HepG2 (cell line): ENCODE measurements around the gene PTPRC. TPM values are rescaled to one million over a fixed set of nuclear protein-coding genes. Genes with fewer than 3 reads are reported as not detected.

Experiments used
- ATAC-seq: fragments of 200-7000 bp; cut with Tn5 transposase; 3 replicates; pipeline ENCODE4 v1.9.1; 2020; ENCODE audit warnings: mild to moderate bottlenecking, moderate library complexity
- BruUV-seq: library from RNA; stranded (reverse); fragments of 400-500 nt; replicated peaks from 2 replicates; lab custom pipeline; 2021; lab: Mats Ljungman, UMichigan
- CTCF ChIA-PET: fragments of 300-600 bp; formaldehyde crosslinking; extraction: SDS; loops from one replicate; lab custom pipeline; 2021; ENCODE audit warnings: low total read pairs, inconsistent platforms, low intra/inter-chr PET ratio; lab: Yijun Ruan, JAX
- POLR2A ChIA-PET: fragments of 350-600 bp; sonication (Branson Sonifier 250); formaldehyde crosslinking; loops from one replicate; lab custom pipeline; 2020; ENCODE audit warnings: antibody characterized with exemption, inconsistent platforms; lab: Yijun Ruan, JAX
- DNase-seq: peaks from one replicate; pipeline ENCODE4 v3.0.0-alpha.2; 2015; ENCODE audit warnings: low spot score
- FAIRE-seq: peaks from 3 replicates; lab custom pipeline; 2011; peaks lifted over from hg19 to GRCh38; lab: Jason Lieb, UNC
- H2AFZ ChIP-seq: one replicate; pipeline ENCODE4 v1.6.1; 2011; ENCODE audit warnings: low read length, inconsistent platforms
- H3K27ac ChIP-seq: fragments of 300-600 bp; 3 replicates; pipeline ENCODE4 v1.8.0; 2011; ENCODE audit warnings: mixed run types, mild to moderate bottlenecking, mixed read lengths, low read length, inconsistent platforms; ENCODE audit not compliant: insufficient read depth; ENCODE audit errors: extremely low read length
- H3K27me3 ChIP-seq, 2 experiments: fragments of 200-600 bp in 1 of 2; 2 replicates in 1 of 2; 3 replicates in 1 of 2; pipeline versions ENCODE4 v1.6.0 to v1.8.0; 2011; ENCODE audit warnings: low read length in 2 of 2, mild to moderate bottlenecking in 2 of 2, moderate library complexity in 2 of 2, inconsistent platforms in 1 of 2; ENCODE audit not compliant: insufficient read depth in 2 of 2, control insufficient read depth in 1 of 2
- H3K36me3 ChIP-seq, 2 experiments: fragments of 200-600 bp in 1 of 2; replicated peaks in 1 of 2; 2 replicates in 1 of 2; 3 replicates in 1 of 2; pipeline versions ENCODE4 v1.5.1 to v1.8.0; 2011; ENCODE audit warnings: low read length in 2 of 2, inconsistent platforms in 1 of 2; ENCODE audit not compliant: insufficient read depth in 2 of 2, control insufficient read depth in 1 of 2
- H3K4me1 ChIP-seq: 2 replicates; pipeline ENCODE4 v1.5.1; 2012; ENCODE audit warnings: low read length, inconsistent platforms; ENCODE audit not compliant: insufficient read depth
- H3K4me2 ChIP-seq: 2 replicates; pipeline ENCODE4 v1.6.0; 2011; ENCODE audit warnings: low read depth, low read length, inconsistent platforms
- H3K4me3 ChIP-seq, 3 experiments: fragments of 200-600 bp in 1 of 3; sonication (generic), shearing (Covaris generic) in 1 of 3; replicated peaks in 1 of 3; 2 replicates each; pipeline ENCODE4 v1.5.1; 2011 to 2016; ENCODE audit warnings: low read length in 3 of 3, inconsistent platforms in 2 of 3, low read depth in 2 of 3, mild to moderate bottlenecking in 2 of 3, control low read depth in 1 of 3, mixed read lengths in 1 of 3; ENCODE audit not compliant: insufficient read depth in 1 of 3
- H3K79me2 ChIP-seq: one replicate; pipeline ENCODE4 v1.6.1; 2011; ENCODE audit warnings: low read length, inconsistent platforms; ENCODE audit not compliant: insufficient read depth
- H3K9ac ChIP-seq: 2 replicates; pipeline ENCODE4 v1.6.0; 2011; ENCODE audit warnings: mild to moderate bottlenecking, low read depth, low read length, inconsistent platforms; ENCODE audit not compliant: insufficient read depth
- H3K9me3 ChIP-seq: 2 replicates; pipeline ENCODE4 v1.5.1; 2012; ENCODE audit warnings: mild to moderate bottlenecking, low read length
- H4K20me1 ChIP-seq: 2 replicates; pipeline ENCODE4 v1.6.0; 2011; ENCODE audit warnings: inconsistent platforms, mild to moderate bottlenecking, low read length, moderate library complexity; ENCODE audit not compliant: insufficient read depth
- CENPX ChIP-seq: sonication (generic); formaldehyde crosslinking; IDR thresholded peaks from 2 replicates; pipeline ENCODE4 v1.9.0; 2021; ENCODE audit warnings: mild to moderate bottlenecking, missing genetic modification reagents, moderate library complexity
- HNRNPL ChIP-seq: fragments of 200-400 bp; formaldehyde crosslinking; IDR thresholded peaks from 2 replicates; pipeline ENCODE4 v1.6.1; 2017; ENCODE audit warnings: mild to moderate bottlenecking, low read depth, low read length
- KLF15 ChIP-seq: sonication (generic); formaldehyde crosslinking; IDR thresholded peaks from 2 replicates; pipeline ENCODE4 v1.8.1; 2023; ENCODE audit warnings: borderline replicate concordance, mild to moderate bottlenecking, inconsistent platforms, missing genetic modification reagents, mixed read lengths
- MIER3 ChIP-seq: IDR thresholded peaks from 2 replicates; pipeline ENCODE4 v1.6.1; 2016; ENCODE audit warnings: missing compliant biosample characterization, borderline replicate concordance
- SALL1 ChIP-seq: sonication (generic); formaldehyde crosslinking; IDR thresholded peaks from 2 replicates; pipeline ENCODE4 v1.8.0; 2022; ENCODE audit warnings: mild to moderate bottlenecking, missing genetic modification reagents
- ZBTB20 ChIP-seq: sonication (generic); formaldehyde crosslinking; IDR thresholded peaks from 2 replicates; pipeline ENCODE4 v1.8.1; 2023; ENCODE audit warnings: missing genetic modification reagents, low read depth, mild to moderate bottlenecking, borderline replicate concordance
- ZNF121 ChIP-seq: sonication (generic); formaldehyde crosslinking; IDR thresholded peaks from 2 replicates; pipeline ENCODE4 v1.5.0; 2020; ENCODE audit warnings: mild to moderate bottlenecking, missing genetic modification reagents
- ZNF264 ChIP-seq: sonication (generic); formaldehyde crosslinking; IDR thresholded peaks from 2 replicates; pipeline ENCODE4 v1.4.0; 2020; ENCODE audit warnings: missing genetic modification reagents
- WGBS: methylation state at CpG from one replicate; pipeline ENCODE4 v1.1.6; 2017; ENCODE audit warnings: low lambda C conversion rate; 5-methylcytosine and 5-hydroxymethylcytosine counted together
- in situ Hi-C: cut with HindIII; loops from 2 replicates; pipeline ENCODE4 v1.10.0; 2017; ENCODE audit warnings: low pct_unique_long_range_greater_than_20kb; ENCODE audit not compliant: extremely low pct_ligation_motif_present
- intact Hi-C: fragments of 100-400 bp; cut with micrococcal nuclease; formaldehyde crosslinking; loops from one replicate; pipeline ENCODE4 v1.10.0; 2022; ENCODE audit not compliant: unreplicated experiment
- polyA plus RNA-seq, 8 experiments: library from polyadenylated mRNA; depleted of rRNA in 3 of 8; stranded (reverse) in 7 of 8; unstranded in 1 of 8; fragments of >200 nt; fragmentation: Illumina TruSeq in 4 of 8; extraction: Trizol in 4 of 8; gene quantifications; 2 replicates each; pipeline versions ENCODE4 v1.2.1 to v1.2.3, GENCODE V29; 2011 to 2016; ENCODE audit warnings: low read depth in 4 of 8, missing spikeins in 1 of 8, mixed read lengths in 1 of 8; ENCODE audit not compliant: insufficient read depth in 1 of 8
- total RNA-seq, 5 experiments: library from RNA; depleted of rRNA; stranded (reverse); fragments of >200 nt; fragmentation: Illumina TruSeq; extraction: Trizol; gene quantifications; 2 replicates each; pipeline ENCODE4 v1.2.3, GENCODE V29; 2016; ENCODE audit warnings: low read depth in 1 of 5
- TF ChIP-seq, protein P1 (sequence below): sonication (generic); formaldehyde crosslinking; IDR thresholded peaks from 2 replicates; pipeline ENCODE4 v1.5.0; 2020; ENCODE audit warnings: mild to moderate bottlenecking, missing genetic modification reagents, borderline replicate concordance
- TF ChIP-seq, protein P2 (sequence below): sonication (generic); formaldehyde crosslinking; IDR thresholded peaks from 2 replicates; pipeline ENCODE4 v1.9.0; 2021; ENCODE audit warnings: missing genetic modification reagents, borderline replicate concordance
- TF ChIP-seq, protein P3 (sequence below): IDR thresholded peaks from 2 replicates; pipeline ENCODE4 v1.6.1; 2016; ENCODE audit warnings: low read depth

The PTPRC gene
- total and polyA plus RNA-seq, 2 of the 13 experiments (the other 11 are each of a cell fraction or from before 2014, with no cell fraction given) = not detected

DNA sequence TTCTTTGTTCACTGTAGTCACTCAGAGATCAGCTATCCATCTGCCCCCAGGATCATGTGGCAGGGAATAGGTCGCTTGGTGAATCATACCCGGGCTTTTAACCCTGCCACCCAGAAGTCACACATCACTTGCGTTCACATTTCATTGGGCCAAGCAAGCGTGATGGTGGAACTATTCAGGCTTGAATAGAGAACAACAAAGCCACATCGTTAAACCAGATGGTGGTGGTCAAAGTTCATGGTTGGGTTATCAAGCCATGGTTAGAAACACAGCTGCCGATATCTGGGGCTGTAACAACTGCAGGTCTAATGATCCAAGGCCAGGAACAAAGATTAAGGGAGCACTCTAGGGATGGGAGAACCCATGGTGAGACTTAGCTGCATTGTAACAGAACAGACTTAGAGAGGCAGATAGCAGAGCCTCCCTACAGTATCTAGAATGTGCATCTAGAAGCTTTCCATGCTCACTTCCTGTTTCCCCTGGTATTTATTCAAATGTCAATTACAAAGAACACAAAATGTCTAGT lies 40.0 kb upstream of the PTPRC start (continued):
- no peak for TF ChIP-seq KLF15 (CRISPR knock-in tag)

DNA sequence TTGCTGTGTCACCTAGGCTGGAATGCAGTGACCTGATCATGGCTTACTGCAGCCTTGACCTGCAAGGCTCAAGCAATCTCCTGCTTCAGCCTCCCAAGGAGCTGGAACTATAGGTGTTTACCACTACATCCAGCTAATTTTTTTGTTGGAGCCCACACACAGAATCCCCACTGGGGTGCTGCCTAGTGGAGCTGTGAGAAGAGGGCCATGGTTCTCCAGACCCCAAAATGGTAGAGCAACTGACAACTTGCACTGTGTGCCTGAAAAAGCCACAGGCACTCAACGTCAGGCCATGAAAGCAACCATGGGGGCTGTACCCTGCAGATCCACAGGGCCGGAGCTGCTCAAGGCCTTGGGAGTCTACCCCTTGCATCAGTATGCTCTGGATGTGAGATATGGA lies 39.1 kb upstream of the PTPRC start:
- no TSS peak for BruUV-seq
- no peaks in the 10 kb centered on the region for H3K79me2 ChIP-seq
- POLR2A ChIA-PET = no interaction called here
- H3K9me3 ChIP-seq = no peaks in the 10 kb centered on the region
- intact Hi-C loops = no loop called here
- no peak overlapping the region for H3K27ac ChIP-seq
- ATAC-seq (no peak), DNase-seq (no peak), FAIRE-seq (no peak)
- H3K36me3 ChIP-seq = no peaks in the 10 kb centered on the region
- CTCF ChIA-PET = no interaction called here
- no peak overlapping the region for H3K4me2 ChIP-seq
- H3K9ac ChIP-seq = no peak overlapping the region
- in situ Hi-C loops = no loop called here
- H4K20me1 ChIP-seq = no peaks in the 10 kb centered on the region
- no peaks in the 10 kb centered on the region for H3K27me3 ChIP-seq
- H2AFZ ChIP-seq = no peak overlapping the region
- WGBS = 0% methylated on average over 1 of the region's 2 CpGs
- H3K4me1 ChIP-seq = no peaks in the 10 kb centered on the region
- H3K4me3 ChIP-seq = no peak overlapping the region
- TF ChIP-seq ZNF264 (CRISPR knock-in tag) (no peak), HNRNPL (no peak), SALL1 (CRISPR knock-in tag) (no peak), ZNF121 (CRISPR knock-in tag) (no peak), MIER3 (CRISPR knock-in tag) (no peak), ZBTB20 (no peak), CENPX (no peak)
- TF ChIP-seq, protein P1, sequence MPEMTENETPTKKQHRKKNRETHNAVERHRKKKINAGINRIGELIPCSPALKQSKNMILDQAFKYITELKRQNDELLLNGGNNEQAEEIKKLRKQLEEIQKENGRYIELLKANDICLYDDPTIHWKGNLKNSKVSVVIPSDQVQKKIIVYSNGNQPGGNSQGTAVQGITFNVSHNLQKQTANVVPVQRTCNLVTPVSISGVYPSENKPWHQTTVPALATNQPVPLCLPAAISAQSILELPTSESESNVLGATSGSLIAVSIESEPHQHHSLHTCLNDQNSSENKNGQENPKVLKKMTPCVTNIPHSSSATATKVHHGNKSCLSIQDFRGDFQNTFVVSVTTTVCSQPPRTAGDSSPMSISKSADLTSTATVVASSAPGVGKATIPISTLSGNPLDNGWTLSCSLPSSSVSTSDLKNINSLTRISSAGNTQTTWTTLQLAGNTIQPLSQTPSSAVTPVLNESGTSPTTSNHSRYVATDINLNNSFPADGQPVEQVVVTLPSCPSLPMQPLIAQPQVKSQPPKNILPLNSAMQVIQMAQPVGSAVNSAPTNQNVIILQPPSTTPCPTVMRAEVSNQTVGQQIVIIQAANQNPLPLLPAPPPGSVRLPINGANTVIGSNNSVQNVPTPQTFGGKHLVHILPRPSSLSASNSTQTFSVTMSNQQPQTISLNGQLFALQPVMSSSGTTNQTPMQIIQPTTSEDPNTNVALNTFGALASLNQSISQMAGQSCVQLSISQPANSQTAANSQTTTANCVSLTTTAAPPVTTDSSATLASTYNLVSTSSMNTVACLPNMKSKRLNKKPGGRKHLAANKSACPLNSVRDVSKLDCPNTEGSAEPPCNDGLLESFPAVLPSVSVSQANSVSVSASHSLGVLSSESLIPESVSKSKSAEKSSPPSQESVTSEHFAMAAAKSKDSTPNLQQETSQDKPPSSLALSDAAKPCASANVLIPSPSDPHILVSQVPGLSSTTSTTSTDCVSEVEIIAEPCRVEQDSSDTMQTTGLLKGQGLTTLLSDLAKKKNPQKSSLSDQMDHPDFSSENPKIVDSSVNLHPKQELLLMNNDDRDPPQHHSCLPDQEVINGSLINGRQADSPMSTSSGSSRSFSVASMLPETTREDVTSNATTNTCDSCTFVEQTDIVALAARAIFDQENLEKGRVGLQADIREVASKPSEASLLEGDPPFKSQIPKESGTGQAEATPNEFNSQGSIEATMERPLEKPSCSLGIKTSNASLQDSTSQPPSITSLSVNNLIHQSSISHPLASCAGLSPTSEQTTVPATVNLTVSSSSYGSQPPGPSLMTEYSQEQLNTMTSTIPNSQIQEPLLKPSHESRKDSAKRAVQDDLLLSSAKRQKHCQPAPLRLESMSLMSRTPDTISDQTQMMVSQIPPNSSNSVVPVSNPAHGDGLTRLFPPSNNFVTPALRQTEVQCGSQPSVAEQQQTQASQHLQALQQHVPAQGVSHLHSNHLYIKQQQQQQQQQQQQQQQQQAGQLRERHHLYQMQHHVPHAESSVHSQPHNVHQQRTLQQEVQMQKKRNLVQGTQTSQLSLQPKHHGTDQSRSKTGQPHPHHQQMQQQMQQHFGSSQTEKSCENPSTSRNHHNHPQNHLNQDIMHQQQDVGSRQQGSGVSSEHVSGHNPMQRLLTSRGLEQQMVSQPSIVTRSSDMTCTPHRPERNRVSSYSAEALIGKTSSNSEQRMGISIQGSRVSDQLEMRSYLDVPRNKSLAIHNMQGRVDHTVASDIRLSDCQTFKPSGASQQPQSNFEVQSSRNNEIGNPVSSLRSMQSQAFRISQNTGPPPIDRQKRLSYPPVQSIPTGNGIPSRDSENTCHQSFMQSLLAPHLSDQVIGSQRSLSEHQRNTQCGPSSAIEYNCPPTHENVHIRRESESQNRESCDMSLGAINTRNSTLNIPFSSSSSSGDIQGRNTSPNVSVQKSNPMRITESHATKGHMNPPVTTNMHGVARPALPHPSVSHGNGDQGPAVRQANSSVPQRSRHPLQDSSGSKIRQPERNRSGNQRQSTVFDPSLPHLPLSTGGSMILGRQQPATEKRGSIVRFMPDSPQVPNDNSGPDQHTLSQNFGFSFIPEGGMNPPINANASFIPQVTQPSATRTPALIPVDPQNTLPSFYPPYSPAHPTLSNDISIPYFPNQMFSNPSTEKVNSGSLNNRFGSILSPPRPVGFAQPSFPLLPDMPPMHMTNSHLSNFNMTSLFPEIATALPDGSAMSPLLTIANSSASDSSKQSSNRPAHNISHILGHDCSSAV (CRISPR knock-in tag) = no peak
- TF ChIP-seq, protein P2, sequence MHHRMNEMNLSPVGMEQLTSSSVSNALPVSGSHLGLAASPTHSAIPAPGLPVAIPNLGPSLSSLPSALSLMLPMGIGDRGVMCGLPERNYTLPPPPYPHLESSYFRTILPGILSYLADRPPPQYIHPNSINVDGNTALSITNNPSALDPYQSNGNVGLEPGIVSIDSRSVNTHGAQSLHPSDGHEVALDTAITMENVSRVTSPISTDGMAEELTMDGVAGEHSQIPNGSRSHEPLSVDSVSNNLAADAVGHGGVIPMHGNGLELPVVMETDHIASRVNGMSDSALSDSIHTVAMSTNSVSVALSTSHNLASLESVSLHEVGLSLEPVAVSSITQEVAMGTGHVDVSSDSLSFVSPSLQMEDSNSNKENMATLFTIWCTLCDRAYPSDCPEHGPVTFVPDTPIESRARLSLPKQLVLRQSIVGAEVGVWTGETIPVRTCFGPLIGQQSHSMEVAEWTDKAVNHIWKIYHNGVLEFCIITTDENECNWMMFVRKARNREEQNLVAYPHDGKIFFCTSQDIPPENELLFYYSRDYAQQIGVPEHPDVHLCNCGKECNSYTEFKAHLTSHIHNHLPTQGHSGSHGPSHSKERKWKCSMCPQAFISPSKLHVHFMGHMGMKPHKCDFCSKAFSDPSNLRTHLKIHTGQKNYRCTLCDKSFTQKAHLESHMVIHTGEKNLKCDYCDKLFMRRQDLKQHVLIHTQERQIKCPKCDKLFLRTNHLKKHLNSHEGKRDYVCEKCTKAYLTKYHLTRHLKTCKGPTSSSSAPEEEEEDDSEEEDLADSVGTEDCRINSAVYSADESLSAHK (CRISPR knock-in tag) = no peak
- TF ChIP-seq, protein P3, sequence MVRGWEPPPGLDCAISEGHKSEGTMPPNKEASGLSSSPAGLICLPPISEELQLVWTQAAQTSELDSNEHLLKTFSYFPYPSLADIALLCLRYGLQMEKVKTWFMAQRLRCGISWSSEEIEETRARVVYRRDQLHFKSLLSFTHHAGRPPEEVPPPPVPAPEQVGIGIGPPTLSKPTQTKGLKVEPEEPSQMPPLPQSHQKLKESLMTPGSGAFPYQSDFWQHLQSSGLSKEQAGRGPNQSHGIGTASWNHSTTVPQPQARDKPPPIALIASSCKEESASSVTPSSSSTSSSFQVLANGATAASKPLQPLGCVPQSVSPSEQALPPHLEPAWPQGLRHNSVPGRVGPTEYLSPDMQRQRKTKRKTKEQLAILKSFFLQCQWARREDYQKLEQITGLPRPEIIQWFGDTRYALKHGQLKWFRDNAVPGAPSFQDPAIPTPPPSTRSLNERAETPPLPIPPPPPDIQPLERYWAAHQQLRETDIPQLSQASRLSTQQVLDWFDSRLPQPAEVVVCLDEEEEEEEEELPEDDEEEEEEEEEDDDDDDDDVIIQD (CRISPR knock-in tag) = no peak
